ACC112 (cell line): Measurements from ENCODE around the gene FBXW11.
"Not testable (repeated sequence)": the region's sequence is repeated elsewhere in the genome, so short reads cannot be mapped to it uniquely, and the experiment has no call there.

Experiments
- H2AFZ ChIP-seq: fragments of 200-600 bp; sonication (generic); one replicate; pipeline ENCODE4 v1.6.0; 2017; ENCODE audit warnings: antibody characterized with exemption, low read length; ENCODE audit not compliant: unreplicated experiment
- H3K27ac ChIP-seq: fragments of 200-600 bp; sonication (generic); 2 replicates; pipeline ENCODE4 v1.5.1; 2014; ENCODE audit warnings: low read depth, mild to moderate bottlenecking, antibody characterized with exemption, low read length, moderate library complexity
- H3K27me3 ChIP-seq: fragments of 200-600 bp; sonication (generic); 2 replicates; pipeline ENCODE4 v1.6.1; 2014; ENCODE audit warnings: mild to moderate bottlenecking, antibody characterized with exemption, low read length, moderate library complexity, mixed read lengths; ENCODE audit not compliant: insufficient read depth
- H3K36me3 ChIP-seq: fragments of 200-600 bp; sonication (generic); 2 replicates; pipeline ENCODE4 v1.6.1; 2016; ENCODE audit warnings: mild to moderate bottlenecking, antibody characterized with exemption, low read length, moderate library complexity, mixed read lengths; ENCODE audit not compliant: insufficient read depth
- H3K4me1 ChIP-seq: fragments of 200-600 bp; sonication (generic); one replicate; pipeline ENCODE4 v1.6.1; 2016; ENCODE audit warnings: low read length, mixed read lengths; ENCODE audit not compliant: insufficient read depth, unreplicated experiment, control insufficient read depth
- H3K4me3 ChIP-seq: fragments of 200-600 bp; sonication (generic); 2 replicates; pipeline ENCODE4 v1.5.1; 2014; ENCODE audit warnings: mild to moderate bottlenecking, low read depth, low read length
- H3K79me2 ChIP-seq: fragments of 200-600 bp; sonication (generic); one replicate; pipeline ENCODE4 v1.6.0; 2016; ENCODE audit warnings: low read length; ENCODE audit not compliant: control insufficient read depth, unreplicated experiment, insufficient read depth

Gene FBXW11

DNA sequence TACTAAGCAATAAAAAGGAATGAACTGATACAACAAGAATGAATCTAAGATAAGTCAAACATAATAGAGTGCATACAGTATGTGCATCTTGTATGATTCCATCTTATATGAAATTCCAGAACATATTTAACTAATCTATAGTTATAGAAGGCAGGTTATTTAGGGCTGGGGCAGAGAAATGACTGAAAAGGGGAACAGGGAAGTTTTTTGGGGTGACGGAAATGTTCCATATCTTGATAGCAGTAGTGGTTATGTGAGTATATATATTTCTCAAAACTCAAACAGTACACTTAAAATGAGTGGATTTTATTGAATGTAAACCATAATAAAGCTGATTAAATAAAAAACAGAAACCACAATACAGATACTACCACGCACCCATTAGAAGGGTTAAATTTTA lies 24.6 kb downstream of the FBXW11 start:
- no peak overlapping the region for H3K27ac ChIP-seq
- no peak overlapping the region for H3K4me3 ChIP-seq
- H3K36me3 ChIP-seq: peaks cover 14% of the 10 kb centered on the region; the same call in 1 of the 2 replicates
- H2AFZ ChIP-seq: no peak overlapping the region
- H3K79me2 ChIP-seq: peaks cover 73% of the 10 kb centered on the region
- no peaks in the 10 kb centered on the region for H3K27me3 ChIP-seq
- H3K4me1 ChIP-seq: peaks cover 10% of the 10 kb centered on the region

DNA sequence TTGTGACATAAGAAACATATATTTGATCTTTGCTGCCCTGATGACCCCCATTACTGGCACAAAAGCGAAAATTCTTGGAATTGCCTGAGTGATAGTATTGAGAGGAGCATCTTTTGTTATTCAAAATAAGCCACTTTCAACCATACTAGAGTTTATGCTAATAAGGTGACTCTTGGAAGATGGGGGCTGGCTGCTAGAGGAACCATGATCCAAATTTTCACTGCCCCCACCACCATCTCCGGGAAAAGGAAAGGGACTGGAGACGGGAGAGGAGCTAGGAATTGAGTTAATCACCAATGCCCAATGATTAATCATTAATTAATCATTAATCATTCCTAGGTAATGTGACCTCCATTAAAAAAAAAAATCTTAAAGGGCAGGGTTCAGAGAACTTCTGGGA lies 25.6 kb downstream of the FBXW11 start:
- no peaks in the 10 kb centered on the region for H3K27me3 ChIP-seq
- peaks cover 80% of the 10 kb centered on the region for H3K79me2 ChIP-seq

DNA sequence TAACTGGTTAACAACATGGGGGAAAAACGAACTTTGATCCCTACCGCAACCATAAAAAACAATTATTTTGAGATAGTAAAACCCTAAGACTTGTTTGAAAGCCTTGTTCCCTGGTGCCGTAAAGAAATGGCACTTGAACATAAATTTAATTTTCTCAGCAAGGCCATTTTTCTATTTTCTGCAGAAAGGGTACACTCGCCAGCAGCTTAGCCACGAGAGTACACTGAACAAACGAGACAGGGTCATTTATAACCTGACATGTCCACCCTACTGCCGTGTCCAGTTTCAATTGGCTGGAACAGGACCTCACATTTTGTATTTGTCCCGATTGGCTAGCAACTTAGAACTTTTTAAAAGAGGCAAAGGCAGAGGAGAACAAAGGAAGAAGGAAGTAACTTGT lies 26.8 kb downstream of the FBXW11 start:
- Histone ChIP-seq H3K79me2 (peaks cover 90% of the 10 kb centered on the region), H3K27ac (no peak overlapping the region), H2AFZ (no peak overlapping the region), H3K4me3 (no peak overlapping the region), H3K27me3 (no peaks in the 10 kb centered on the region), H3K4me1 (peaks cover 3% of the 10 kb centered on the region), H3K36me3 (peaks cover 14% of the 10 kb centered on the region; the same call in 1 of the 2 replicates)

More for the DNA sequence above, 25.6 kb downstream of the FBXW11 start:
- no peak overlapping the region for H3K4me3 ChIP-seq
- no peak overlapping the region for H3K27ac ChIP-seq
- no peak overlapping the region for H2AFZ ChIP-seq
- H3K36me3 ChIP-seq: peaks cover 14% of the 10 kb centered on the region; the same call in 1 of the 2 replicates
- peaks cover 10% of the 10 kb centered on the region for H3K4me1 ChIP-seq

DNA sequence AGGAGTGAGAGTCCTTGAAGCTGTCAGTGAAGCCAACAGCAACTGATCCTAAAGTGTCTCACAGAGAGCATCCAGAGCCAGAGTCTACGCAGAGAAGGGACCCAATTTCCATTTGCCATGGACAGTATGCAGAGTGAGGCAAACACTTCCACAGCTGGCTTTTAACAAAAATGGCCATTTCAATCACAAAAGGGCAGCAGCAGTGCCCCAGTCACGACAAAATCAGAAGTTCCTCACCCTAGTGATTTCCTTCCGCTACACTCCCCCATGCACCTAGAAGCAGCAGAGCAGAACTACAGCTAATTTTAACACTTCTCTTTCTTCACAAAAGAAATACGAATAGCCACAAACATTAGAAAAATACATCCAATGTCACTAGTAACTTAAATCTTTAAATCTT lies 27.9 kb downstream of the FBXW11 start:
- Histone ChIP-seq H2AFZ (no peak overlapping the region), H3K4me3 (no peak overlapping the region), H3K27me3 (no peaks in the 10 kb centered on the region), H3K4me1 (no peaks in the 10 kb centered on the region), H3K36me3 (peaks cover 14% of the 10 kb centered on the region; the same call in 1 of the 2 replicates), H3K79me2 (peaks cover 84% of the 10 kb centered on the region), H3K27ac (no peak overlapping the region)

DNA sequence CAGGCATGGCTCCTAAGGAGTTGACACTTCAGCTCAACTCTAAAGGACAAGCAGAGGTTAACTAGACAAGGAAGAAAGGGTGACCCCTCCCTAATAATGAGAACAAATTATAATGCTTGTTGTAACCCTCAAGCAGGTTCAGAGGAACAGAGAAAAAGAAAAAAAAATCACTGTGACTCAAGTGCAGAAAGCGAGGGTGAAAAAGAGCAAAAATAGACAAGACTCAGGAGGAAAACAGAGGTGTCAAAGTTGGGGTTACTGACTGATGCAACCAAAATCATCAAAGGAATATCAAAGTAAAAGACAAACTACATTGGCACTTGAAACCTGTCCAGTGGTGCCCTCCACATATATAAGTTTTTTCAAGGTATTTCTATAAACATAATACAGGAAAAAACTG lies 28.4 kb downstream of the FBXW11 start:
- Histone ChIP-seq H3K4me1 (no peaks in the 10 kb centered on the region), H3K27ac (no peak overlapping the region), H2AFZ (no peak overlapping the region), H3K36me3 (peaks cover 10% of the 10 kb centered on the region; the same call in 1 of the 2 replicates), H3K4me3 (no peak overlapping the region), H3K79me2 (peaks cover 84% of the 10 kb centered on the region), H3K27me3 (no peaks in the 10 kb centered on the region)

DNA sequence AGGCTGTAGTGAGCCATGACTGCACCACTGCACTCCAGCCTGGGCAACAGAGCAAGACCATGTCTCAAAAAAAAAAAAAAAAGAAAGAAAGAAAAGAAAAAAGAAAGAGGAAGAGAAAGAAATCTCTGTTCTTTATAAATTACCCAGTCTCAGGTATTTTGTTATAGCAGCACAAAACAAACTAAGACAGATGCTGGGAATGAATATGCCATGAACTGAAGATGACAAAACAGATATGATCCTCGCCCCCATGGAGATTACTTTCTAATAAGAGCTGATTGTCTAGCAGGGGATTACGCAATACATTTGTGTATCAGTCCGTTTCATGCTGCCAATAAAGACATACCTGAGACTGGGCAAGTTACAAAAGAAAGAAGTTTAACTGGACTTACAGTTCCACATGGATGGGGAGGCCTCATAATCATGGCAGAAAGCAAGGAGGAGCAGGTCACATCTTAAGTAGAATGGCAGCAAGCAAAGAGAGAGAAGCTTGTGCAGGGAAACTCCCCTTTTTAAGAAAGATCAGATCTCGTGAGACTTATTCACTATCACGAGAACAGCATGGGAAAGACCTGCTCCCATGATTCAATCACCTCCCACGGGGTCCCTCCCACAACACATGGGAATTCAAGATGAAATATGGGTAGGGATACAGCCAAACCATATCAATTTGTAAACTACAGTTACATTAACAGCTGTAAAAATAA lies 29.0 kb downstream of the FBXW11 start:
- H3K4me3 ChIP-seq, H3K4me1 ChIP-seq, H3K27ac ChIP-seq, H3K36me3 ChIP-seq, H2AFZ ChIP-seq, H3K27me3 ChIP-seq: not testable (repeated sequence)
- peaks cover 83% of the 10 kb centered on the region for H3K79me2 ChIP-seq

DNA sequence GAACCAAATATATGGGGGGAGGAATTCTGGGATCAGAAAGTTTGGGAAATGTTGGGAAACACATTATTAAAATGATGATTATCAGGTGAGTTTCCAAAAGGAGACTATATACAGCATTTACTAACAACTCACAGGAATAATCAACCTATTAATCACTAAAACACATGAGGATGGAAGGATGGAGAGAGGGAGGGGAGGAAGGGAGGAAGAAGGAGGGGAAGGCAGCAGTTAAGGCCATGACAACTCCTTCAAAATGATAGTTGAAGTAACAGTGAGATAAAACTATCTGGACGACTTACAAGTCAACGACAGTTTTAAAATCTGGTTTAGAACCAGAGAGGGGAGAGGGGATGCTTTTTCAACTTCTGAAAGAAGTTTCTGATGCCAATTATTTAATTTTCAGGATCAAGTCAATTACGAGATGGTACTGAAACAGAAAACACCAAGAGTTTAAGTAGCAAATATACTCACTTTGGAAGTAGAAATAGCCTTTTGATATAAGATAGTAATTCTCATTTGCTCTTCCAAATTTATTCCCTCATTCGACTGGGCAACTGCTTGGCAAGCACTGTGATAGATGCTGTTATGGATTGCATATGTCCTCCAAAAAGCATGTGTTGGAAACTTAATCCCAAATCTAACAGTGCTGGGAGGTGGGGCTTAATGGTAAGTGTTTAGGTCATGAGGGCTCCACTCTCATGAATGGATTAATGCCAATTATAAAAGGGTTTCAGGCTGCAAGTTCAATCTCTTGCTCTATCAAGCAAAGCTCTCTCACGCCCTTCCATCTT lies 30.4 kb downstream of the FBXW11 start:
- H3K79me2 ChIP-seq: peaks cover 76% of the 10 kb centered on the region
- H2AFZ ChIP-seq: no peak overlapping the region
- H3K27me3 ChIP-seq: no peaks in the 10 kb centered on the region
- no peak overlapping the region for H3K4me3 ChIP-seq
- no peaks in the 10 kb centered on the region for H3K4me1 ChIP-seq
- H3K36me3 ChIP-seq: peaks cover 7% of the 10 kb centered on the region; the same call in 1 of the 2 replicates
- H3K27ac ChIP-seq: no peak overlapping the region

DNA sequence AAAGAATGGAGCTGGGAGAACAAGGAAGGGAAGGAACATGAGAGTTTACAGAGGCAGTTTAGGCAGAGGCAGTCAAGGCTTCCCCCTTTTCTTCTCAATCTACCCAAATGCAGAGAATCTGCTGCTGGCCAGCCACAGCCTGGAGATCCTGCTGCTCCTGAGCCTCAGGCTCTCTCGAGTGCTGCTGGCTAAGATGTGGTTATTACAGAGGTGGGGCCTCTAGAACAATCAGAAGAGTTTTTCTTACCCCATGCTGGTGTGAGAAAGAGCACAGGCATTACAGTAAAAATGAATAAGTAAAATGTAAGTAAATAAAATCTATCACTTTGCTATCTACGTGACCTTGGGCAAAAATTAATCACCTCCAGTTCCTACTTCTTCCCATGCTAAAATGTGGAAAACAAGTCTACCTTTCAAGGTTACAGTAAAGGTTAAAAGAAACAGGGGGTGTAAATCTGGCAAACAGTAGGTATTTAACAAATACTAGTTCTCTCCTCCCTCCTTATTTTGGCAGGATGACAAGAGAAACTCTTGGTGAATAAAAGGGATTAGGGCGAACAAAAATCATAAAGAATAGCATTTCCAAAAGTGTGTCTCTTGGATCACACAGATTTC lies 31.1 kb downstream of the FBXW11 start:
- Histone ChIP-seq H3K79me2 (peaks cover 74% of the 10 kb centered on the region), H3K27ac (no peak overlapping the region), H3K4me3 (no peak overlapping the region), H2AFZ (no peak overlapping the region), H3K27me3 (no peaks in the 10 kb centered on the region), H3K36me3 (peaks cover under 1% of the 10 kb centered on the region; the same call in 1 of the 2 replicates), H3K4me1 (no peaks in the 10 kb centered on the region)

DNA sequence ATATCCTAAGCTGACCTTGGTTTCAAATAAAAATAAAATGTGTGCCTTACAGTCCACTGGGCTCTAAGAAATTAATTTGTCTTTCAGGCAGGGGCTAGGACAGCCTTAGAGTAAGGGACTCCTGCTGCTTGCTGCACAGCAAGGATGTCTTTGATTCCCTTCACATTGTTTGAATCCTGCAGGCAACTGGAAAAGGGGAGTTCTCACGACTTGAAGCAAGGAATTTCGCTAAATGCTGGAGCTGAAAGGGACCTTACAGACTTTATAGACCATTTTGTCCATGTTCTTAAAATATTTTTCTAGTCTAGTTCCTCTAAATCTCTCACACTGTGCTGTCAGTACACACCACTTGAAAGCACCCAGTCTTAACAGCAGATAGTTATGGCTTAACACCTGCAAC lies 35.6 kb downstream of the FBXW11 start:
- Histone ChIP-seq H3K27me3 (no peaks in the 10 kb centered on the region), H3K27ac (no peak overlapping the region), H3K79me2 (peaks cover 72% of the 10 kb centered on the region), H3K36me3 (no peaks in the 10 kb centered on the region), H3K4me3 (no peak overlapping the region), H2AFZ (no peak overlapping the region), H3K4me1 (no peaks in the 10 kb centered on the region)

DNA sequence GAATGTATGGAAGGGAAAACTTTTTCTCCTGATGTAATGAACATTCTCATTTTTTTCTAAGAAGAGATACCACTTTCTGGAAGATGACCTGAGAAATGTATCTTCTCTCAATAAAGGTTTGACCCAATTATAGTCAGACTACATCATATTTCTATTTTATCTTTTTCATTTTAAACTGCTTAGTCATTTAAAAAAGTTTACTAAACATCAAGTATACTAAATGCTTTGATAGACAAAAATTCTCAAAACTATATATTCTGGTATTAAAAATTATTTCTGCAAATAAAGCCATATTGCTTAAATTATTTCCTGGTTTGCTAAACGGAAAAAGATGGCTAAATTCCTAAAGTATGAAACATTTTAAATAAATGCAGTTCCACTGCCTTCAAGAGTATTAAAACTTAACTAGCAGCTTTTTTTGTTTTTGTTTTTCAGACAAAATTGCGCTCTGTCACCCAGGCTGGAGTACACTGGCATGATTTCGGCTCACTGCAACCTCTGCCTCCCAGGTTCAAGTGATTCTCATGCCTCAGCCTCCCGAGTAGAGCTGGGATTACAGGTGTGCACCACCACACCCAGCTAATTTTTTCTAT lies 37.1 kb downstream of the FBXW11 start:
- no peak overlapping the region for H3K4me3 ChIP-seq
- H3K79me2 ChIP-seq: peaks cover 64% of the 10 kb centered on the region
- H3K27ac ChIP-seq: no peak overlapping the region
- H3K36me3 ChIP-seq: no peaks in the 10 kb centered on the region
- H3K27me3 ChIP-seq: no peaks in the 10 kb centered on the region
- H2AFZ ChIP-seq: no peak overlapping the region
- no peaks in the 10 kb centered on the region for H3K4me1 ChIP-seq
